ENCODE results near the gene SECISBP2L. TPM values are rescaled to one million over a fixed set of nuclear protein-coding genes. Genes with fewer than 3 reads are reported as not detected.
A peak's percentile ranks its signal among the peaks of the same experiment; 100 is the strongest.
"Not testable (repeated sequence)": the region's sequence is repeated elsewhere in the genome, so short reads cannot be mapped to it uniquely, and the experiment has no call there.

The SECISBP2L gene
- 10 to 100 TPM; 47.6 to 89.1 (median 81.8) TPM for polyA plus RNA-seq (ENCODE audit: insufficient read depth in 1 of 5, insufficient read length in 5 of 5, low replicate concordance in 1 of 5)
- long read RNA-seq, donor 1, full-length matches to known transcripts: 4 of 30 reads
- long read RNA-seq, donor 1, partial matches to known transcripts: 26 of 30 reads
- long read RNA-seq, donor 1, other reads (novel, unspliced or antisense): 0 of 30 reads
- long read RNA-seq, donor 2, full-length matches to known transcripts: 1 of 1 reads
- long read RNA-seq, donor 2, partial matches to known transcripts: 0 of 1 reads
- long read RNA-seq, donor 2, other reads (novel, unspliced or antisense): 0 of 1 reads
- long read RNA-seq, donor 3, partial matches to known transcripts: 6 of 9 reads
- long read RNA-seq, donor 3, other reads (novel, unspliced or antisense): 0 of 9 reads
- long read RNA-seq, donor 4, partial matches to known transcripts: 10 of 11 reads
- long read RNA-seq, donor 4, other reads (novel, unspliced or antisense): 0 of 11 reads
- long read RNA-seq, donor 5, full-length matches to known transcripts: 7 of 17 reads
- long read RNA-seq, donor 5, partial matches to known transcripts: 10 of 17 reads
- long read RNA-seq, donor 5, other reads (novel, unspliced or antisense): 0 of 17 reads
- long read RNA-seq, donor 6, full-length matches to known transcripts: 7 of 19 reads
- long read RNA-seq, donor 6, partial matches to known transcripts: 12 of 19 reads
- long read RNA-seq, donor 6, other reads (novel, unspliced or antisense): 0 of 19 reads
- long read RNA-seq, donor 7, full-length matches to known transcripts: 3 of 3 reads
- long read RNA-seq, donor 7, partial matches to known transcripts: 0 of 3 reads
- long read RNA-seq, donor 7, other reads (novel, unspliced or antisense): 0 of 3 reads
- long read RNA-seq, donor 8: 0 reads

GRCh38 chr15:49046220-49047102 is at the start of gene SECISBP2L:
Gene SECISBP2L (minus strand): TSS chr15:49046446. CDS start chr15:49046299, 147 bp downstream.
- peak; percentile 94 to 95 for DNase-seq

GRCh38 chr15:49094923-49095322 is 48.7 kb upstream of the SECISBP2L start:
- DNase-seq: no peak

GRCh38 chr15:49093252-49094105 is 47.2 kb upstream of the SECISBP2L start:
- DNase-seq: no peak

DNA sequence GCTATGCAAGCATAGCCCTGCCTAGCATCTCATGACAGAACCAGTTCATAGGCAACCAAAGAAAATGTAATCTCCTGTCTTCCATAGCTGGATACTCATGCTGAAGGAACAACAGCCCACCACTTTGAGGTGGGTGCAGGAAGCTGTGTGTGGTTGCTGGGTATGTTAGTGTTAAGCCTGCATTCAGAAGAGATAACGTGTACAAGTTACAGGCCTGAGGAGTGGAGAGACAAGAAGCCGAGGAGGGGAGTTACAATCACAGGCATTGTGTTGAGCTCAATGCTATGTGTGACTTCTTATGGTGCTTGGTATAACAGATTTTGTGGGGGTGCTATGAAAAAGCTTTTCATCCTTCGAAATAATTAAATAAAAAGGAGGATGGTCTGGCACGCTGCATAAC is 42.8 kb upstream of the SECISBP2L start:
- DNase-seq: no peak

GRCh38 chr15:49085696-49086459 is 39.6 kb upstream of the SECISBP2L start:
- DNase-seq: no peak

- no peak for DNase-seq
Measured at GRCh38 chr15:49084285-49084570, 38.0 kb upstream of the SECISBP2L start.

- peak in 1 of 2 donors; percentile 13 for DNase-seq
Measured at GRCh38 chr15:49083401-49084284, 37.4 kb upstream of the SECISBP2L start.

DNA sequence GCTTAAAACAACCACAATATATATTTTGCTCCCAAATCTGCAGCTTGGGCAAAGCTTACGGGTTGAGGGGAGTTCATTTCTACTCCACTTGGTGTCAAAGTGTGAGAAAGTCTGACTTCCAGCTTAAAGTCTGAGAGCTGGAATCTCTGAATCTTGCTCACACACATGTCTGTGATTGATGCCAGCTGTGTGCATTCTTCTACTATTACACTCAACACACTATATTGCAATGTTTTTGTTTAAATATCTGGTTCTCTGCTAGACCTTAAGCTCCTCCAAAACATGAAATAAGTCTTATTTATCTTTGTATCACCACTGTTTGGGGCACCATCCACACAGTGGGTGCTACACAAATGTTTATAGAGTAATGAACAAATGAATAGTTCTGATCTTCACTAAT is 36.7 kb upstream of the SECISBP2L start:
- peak in 1 of 2 donors; percentile 56 for DNase-seq

DNA sequence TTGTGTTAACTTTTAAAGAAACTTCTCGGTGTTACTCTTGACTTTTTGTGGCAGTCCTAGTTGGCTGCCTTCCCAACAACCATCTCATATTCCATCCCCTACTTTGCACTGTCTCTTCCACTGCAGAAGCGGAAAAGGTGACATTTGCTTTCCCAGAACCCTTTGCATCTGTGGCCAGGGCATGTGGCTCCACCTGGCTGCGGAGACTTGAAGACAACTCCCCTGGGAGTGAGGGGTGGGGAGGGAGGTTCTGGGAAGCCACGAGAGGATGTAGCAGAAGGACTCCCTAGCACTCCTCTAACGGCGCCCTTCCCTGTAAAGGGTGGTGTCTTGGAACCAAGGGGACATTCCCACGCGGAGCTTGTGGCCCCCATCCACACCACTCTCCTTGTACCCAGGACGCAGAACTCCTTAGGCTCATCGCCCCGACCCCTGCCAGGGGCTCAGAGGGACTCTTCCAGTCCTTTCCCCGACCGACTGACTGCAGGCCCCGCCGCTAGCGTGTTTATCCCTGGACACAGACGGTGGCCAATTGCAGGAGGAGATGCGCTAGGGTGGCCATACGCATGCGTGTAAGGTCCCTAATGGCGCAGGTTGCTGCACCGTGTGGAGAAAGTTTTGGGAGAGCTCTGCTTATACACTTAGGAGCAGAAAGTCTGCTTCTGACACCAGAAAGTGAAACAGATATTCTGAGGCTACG is 33.2 kb upstream of the SECISBP2L start:
- DNase-seq: no peak

- DNase-seq: no peak
Measured at GRCh38 chr15:49075881-49076280, 29.6 kb upstream of the SECISBP2L start.

GRCh38 chr15:49074589-49075287 is 28.5 kb upstream of the SECISBP2L start:
- DNase-seq: not testable (repeated sequence)

- DNase-seq: no peak
Measured at GRCh38 chr15:49066372-49066771, 20.1 kb upstream of the SECISBP2L start.

- DNase-seq: no peak
Measured at GRCh38 chr15:49064884-49065283, 18.6 kb upstream of the SECISBP2L start.

- DNase-seq: no peak
Measured at GRCh38 chr15:49064281-49064653, 18.0 kb upstream of the SECISBP2L start.

- no peak for DNase-seq
Measured at GRCh38 chr15:49063402-49064280, 17.4 kb upstream of the SECISBP2L start.

DNA sequence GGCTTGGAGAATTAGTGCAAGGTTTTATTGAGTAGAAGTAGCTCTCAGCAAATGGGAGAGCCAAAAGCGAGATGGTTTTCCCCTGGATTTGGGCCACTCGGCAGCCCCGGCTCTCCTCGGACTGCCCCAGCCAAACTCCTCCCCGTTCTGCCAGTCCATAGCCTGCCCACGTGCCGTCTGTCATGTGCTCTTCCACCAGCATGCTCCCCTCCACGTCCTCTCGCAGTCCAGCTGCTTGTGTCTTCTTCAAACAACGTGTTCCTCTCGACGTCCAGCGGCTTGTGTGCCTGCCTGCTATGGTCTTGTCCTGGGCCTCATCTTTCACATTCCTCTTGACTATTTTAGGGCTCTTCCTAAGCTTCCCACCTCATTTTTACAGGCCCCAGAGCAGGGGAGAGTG is 16.7 kb upstream of the SECISBP2L start:
- no peak for DNase-seq

Data from right lung (tissue), 10 donors.